Stimulated activated naive CD4-positive, alpha-beta T cell treated with Interleukin-2 at 50 U/mL for 16 hours (primary cell): Measurements from ENCODE around the gene CCL17.

ENCODE experiments used
- DNase-seq: peaks from one replicate; lab custom pipeline; 2025; lab: John Stamatoyannopoulos, UW

CCL17 gene

GRCh38 chr16:57377080-57377841 is 27.3 kb upstream of the CCL17 start:
- no peak for DNase-seq

GRCh38 chr16:57379579-57379978 is 25.0 kb upstream of the CCL17 start:
- no peak for DNase-seq

- DNase-seq: no peak
These were observed 23.7 kb upstream of the CCL17 start for GRCh38 chr16:57380671-57381462.

GRCh38 chr16:57381791-57382534 is 22.6 kb upstream of the CCL17 start:
- DNase-seq: no peak

GRCh38 chr16:57382535-57383275 is 21.9 kb upstream of the CCL17 start:
- no peak for DNase-seq

- DNase-seq: no peak
These were observed 21.0 kb upstream of the CCL17 start for GRCh38 chr16:57383276-57384247.

GRCh38 chr16:57384248-57385070 is 20.1 kb upstream of the CCL17 start:
- no peak for DNase-seq

- DNase-seq: no peak
These were observed 19.5 kb upstream of the CCL17 start for GRCh38 chr16:57385083-57385482.

- DNase-seq: no peak
These were observed 18.1 kb upstream of the CCL17 start for GRCh38 chr16:57386381-57386951.

GRCh38 chr16:57387598-57388354 is 16.8 kb upstream of the CCL17 start:
- DNase-seq: no peak

GRCh38 chr16:57388359-57389086 is 16.0 kb upstream of the CCL17 start:
- DNase-seq: no peak

GRCh38 chr16:57389087-57389468 is 15.5 kb upstream of the CCL17 start:
- DNase-seq: no peak

- no peak for DNase-seq
These were observed 13.8 kb upstream of the CCL17 start for GRCh38 chr16:57390636-57391295.

GRCh38 chr16:57391300-57391699 is 13.3 kb upstream of the CCL17 start:
- DNase-seq: no peak

GRCh38 chr16:57391708-57392107 is 12.9 kb upstream of the CCL17 start:
- DNase-seq: no peak

GRCh38 chr16:57392694-57393093 is 11.9 kb upstream of the CCL17 start:
- DNase-seq: no peak

GRCh38 chr16:57394444-57394843 is 10.1 kb upstream of the CCL17 start:
- no peak for DNase-seq

- no peak for DNase-seq
These were observed 9.5 kb upstream of the CCL17 start for GRCh38 chr16:57395026-57395425.
